Measurements from ENCODE around the gene ATP2B2.
"Not testable (repeated sequence)": the region's sequence is repeated elsewhere in the genome, so short reads cannot be mapped to it uniquely, and the experiment has no call there.

ATP2B2 gene

DNA sequence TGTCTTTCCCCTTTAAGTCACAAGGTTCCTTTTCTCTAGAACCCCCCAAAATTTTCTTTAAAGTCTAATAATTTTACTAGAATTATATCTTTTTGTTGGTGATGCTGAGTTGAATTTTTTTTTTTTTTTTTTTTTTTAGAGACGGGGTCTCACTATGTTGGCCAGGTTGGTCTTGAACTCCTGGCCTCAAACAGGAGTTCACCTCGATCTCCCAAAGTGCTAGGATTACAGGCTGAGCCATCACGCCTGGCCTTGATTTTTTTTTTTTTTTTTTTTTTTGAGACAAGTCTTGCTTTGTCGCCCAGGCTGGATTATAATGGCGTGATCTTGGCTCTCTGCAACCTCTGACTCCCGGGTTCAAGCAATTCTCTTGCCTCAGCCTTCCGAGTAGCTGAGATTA is 196.7 kb downstream of the ATP2B2 start:
- no peak for DNase-seq (ENCODE audit: low read depth in 1 of 2, low spot score in 1 of 2)

DNA sequence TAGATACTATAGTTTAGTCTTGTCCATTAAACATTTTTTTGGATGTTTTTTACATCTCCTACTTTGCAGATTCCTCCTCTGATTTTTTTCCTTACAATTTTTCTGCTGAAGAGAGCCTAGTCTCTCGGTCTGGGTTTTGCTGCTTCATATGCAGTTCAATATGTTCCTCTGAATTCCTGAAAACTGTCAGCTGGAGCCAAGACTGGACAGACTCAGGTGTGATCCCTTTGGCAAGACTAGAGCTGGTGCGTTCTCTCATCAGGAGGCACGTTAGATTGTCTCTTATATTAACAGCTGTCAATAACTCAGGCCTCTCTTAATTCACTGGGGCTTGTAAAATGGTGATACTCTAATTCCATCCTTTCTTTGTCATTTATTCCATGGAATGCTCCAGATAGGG is 199.2 kb downstream of the ATP2B2 start:
- DNase-seq (ENCODE audit: low read depth in 1 of 2, low spot score in 1 of 2) = no peak

- no peak for DNase-seq (ENCODE audit: low read depth in 1 of 2, low spot score in 1 of 2)
These were observed 200.0 kb downstream of the ATP2B2 start for GRCh38 chr3:10305331-10305902.

DNA sequence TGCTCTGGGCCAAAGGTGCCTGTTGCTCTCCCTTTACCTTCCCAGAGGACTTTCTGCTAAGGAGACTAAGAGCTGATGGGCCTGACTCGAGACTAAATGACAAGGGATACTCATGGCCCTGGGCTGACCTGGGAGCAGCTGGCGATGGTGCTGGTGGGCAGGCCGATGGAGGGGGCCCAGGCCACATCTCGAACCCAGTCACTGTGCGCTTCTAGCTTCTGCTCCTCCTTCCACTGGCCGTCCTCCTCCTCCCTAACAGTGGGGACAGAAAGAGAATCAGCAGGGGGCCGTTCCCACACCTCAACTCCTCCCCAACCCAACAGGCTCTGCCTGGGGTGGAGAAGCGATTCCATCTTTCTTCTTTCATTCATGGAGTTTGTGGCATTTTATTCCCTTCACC is 200.5 kb downstream of the ATP2B2 start:
- no peak for DNase-seq (ENCODE audit: low read depth in 1 of 2, low spot score in 1 of 2)

DNA sequence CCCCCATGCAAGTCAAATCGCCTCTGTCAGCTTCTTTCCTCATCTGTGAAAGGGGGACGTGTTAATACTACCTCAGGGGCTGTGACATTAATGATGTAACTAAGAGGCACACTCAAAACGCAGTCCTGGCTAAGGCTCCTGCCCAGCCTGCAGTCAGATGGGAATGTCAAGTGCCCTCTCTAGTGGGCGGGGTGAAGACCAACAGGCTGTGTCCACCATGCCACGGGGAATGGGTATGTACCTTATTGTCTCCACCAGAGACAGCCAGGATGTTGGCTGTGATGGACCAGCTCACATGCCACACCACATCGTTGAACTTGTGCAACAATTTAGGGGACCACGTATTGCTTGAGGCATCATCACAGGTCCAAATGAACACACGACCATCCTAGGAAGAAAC is 201.6 kb downstream of the ATP2B2 start:
- no peak for DNase-seq (ENCODE audit: low read depth in 1 of 2, low spot score in 1 of 2)

DNA sequence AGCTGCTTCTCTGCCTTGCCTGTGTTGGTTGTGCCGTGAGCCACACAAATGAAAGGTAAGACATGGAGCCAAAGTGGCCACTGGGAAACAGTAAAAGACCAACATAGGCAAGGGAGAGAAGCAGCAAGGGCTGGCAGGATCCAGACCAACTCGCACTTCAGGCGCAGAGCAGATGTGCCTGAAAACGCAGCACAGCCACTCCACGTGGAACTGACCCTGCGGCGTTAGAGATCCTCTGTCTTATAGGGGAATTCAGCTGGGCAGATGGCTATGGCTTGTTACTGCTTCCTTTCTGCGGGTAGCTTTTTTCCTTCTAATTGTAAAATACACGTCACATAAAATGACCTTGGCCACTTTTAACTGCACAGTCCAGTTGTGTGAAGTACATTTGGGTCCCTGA is 202.3 kb downstream of the ATP2B2 start:
- DNase-seq (ENCODE audit: low read depth in 1 of 2, low spot score in 1 of 2) = no peak

DNA sequence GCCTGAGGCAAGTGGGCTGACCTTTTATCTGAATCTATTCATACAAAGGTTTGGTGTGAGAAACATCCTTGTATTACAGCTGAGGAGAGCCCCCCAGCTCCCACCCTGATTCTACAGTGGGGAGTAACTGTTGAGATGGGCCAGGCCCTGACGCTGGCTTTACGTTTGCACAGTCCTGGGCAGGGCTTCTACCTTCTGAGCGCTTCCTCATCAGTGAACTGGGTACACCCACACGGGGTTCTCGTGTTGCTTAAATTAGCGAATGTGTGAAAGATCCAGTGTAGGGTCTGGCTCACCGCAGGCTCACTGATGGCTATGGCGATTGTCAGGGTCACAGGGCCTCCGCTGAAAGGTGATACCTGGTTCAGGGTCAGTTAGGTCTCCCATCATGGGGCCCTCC is 205.3 kb downstream of the ATP2B2 start:
- DNase-seq (ENCODE audit: low read depth in 1 of 2, low spot score in 1 of 2) = no peak

- no peak for DNase-seq (ENCODE audit: low read depth in 1 of 2, low spot score in 1 of 2)
These were observed 205.7 kb downstream of the ATP2B2 start for GRCh38 chr3:10299679-10300078.

DNA sequence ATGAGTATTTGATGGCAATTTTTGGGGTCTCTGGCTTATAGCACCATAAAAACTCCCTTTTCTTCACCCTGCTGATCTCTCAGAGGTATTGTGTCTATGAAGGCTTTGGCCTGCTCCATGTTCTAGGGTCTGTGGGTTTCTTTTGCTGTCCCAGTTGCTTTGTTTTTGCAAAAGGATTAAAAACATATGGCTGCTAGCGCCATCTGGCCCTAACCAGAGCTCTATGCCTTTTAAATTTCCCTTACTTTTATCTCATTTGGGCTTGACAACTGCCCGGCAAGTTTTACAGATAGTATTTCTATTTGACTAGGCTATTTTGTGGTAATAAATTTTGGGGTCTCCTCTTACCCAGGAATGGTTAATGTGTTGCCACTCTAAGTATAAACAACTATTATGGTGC is 206.2 kb downstream of the ATP2B2 start:
- DNase-seq (ENCODE audit: low read depth in 1 of 2, low spot score in 1 of 2) = no peak

DNA sequence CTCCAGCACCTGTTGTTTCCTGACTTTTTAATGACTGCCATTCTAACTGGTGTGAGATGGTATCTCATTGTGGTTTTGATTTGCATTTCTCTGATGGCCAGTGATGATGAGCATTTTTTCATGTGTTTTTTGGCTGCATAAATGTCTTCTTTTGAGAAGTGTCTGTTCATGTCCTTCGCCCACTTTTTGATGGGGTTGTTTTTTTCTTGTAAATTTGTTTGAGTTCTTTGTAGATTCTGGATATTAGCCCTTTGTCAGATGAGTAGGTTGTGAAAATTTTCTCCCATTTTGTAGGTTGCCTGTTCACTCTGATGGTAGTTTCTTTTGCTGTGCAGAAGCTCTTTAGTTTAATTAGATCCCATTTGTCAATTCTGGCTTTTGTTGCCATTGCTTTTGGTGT is 207.3 kb downstream of the ATP2B2 start:
- not testable (repeated sequence) for DNase-seq (ENCODE audit: low read depth in 1 of 2, low spot score in 1 of 2)

- no peak for DNase-seq (ENCODE audit: low read depth in 1 of 2, low spot score in 1 of 2)
These were observed 211.3 kb downstream of the ATP2B2 start for GRCh38 chr3:10294030-10294586.

DNA sequence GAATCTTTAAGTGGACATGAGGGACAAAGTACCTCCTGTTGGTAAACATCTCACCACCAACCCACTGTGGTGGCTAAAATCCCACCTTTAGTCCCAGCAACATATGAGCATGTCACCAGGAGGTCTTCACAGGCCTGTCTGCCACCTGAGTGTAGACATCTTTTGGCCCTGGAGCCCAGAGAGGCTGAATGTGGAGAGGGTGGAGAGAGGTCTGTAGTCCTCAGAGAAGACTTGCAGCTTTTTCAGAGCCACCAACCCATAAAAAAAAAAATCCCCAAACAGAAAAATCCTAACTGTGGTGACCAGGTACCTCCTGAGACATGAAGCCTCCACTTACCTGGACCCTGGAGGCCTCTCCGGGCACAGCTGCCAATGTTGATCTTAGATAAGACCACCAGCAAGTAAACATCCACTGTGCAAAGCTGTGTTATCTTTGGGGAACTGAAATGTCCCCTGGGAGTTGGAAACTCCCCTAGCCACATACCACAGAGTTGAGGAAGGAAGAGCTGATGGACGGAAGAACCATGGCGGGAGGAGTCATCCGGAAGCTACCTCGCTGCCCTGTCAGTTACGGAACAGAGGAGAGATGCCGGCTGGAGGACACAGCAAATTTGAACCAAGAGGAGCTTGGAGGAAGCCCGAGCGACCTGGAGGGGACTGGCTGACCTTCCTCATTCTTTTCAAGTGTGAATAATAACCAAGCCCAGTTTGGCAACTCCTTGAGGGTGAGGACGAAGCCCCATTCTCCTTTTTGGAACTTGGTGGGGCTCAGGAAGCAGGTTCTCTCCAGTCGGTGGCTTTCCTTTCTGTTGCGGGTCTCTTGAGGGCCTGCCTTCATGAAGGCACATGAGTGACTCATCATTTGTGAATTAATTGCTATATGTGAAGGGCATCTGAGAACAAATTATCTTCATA is 212.6 kb downstream of the ATP2B2 start, which contains the start of gene GHRL:
GHRL (minus strand) TSS at position 443 of the 915 bp plus-strand sequence. CDS start 2,767 bp downstream, outside the sequence.
- DNase-seq (ENCODE audit: low read depth in 1 of 2, low spot score in 1 of 2) = no peak

DNA sequence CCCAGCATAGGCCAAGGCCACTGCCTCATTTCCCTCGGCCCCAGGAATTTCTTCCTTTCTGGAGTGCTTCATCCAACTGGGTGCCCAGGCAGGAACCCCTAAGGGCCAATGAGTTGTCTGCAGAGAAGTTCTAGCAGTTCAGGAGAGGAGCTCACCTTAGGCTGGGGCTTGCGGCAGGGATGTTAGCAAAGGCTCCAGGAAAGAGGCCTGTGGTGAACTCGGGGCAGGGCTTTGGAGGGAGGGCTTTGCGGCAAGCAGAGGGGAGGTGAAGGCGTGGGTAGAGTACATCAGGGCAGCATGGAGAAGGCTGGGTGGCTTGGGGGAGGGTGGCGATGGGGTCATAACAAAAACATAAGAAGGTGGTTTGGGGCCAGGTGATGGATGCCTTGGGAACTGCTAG is 213.7 kb downstream of the ATP2B2 start:
- no peak for DNase-seq (ENCODE audit: low read depth in 1 of 2, low spot score in 1 of 2)

GRCh38 chr3:10290481-10291176 is 214.8 kb downstream of the ATP2B2 start:
- DNase-seq (ENCODE audit: low read depth in 1 of 2, low spot score in 1 of 2) = no peak

DNA sequence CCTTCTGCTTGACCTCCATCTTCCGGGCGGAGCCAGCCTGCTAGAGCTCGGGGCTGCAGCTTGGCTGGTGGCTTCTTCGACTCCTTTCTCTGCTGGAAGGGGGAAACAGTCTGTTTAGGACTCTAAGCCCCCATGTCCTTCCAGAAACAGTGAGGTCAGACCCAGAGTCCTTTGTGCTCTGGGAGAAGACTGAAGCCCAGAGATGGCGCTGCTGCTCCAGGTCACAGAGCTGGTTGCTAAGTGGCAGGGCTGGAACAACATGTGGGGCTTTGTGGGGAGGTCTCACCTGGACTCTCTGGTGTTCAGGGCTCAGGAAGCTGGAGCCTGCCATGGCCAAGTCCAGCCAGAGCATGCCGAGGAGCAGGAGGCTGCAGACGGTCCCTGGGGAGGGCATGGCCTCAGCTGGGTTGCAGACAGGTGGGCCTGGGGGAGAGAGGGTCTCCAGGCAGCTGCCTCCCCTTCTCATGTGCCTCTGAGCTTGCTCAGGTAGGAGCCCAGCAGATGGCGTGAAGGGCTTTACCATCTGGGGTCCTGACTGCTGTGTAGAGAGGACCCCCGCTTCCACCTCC is 215.5 kb downstream of the ATP2B2 start:
- no peak for DNase-seq (ENCODE audit: low read depth in 1 of 2, low spot score in 1 of 2)

DNA sequence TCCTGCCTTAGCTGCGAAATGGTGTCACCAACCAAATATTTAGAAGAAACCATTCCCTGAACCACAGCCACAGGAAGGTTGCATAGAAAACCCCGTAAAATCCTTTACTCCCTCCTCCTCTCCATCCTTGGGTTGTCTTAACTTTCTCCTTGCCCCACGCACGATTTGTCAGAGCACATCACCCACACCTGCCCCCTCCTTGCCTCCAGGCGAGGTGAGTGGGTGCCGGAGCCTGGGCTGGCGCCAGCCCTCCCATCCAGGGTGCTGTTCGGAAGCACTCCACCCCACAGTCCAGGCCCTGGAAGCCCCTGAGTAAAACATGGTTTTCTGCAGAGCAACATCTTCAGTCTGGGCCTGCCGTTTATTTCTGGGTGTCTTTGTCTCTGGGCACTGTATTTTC is 216.3 kb downstream of the ATP2B2 start:
- no peak for DNase-seq (ENCODE audit: low read depth in 1 of 2, low spot score in 1 of 2)

- no peak for DNase-seq (ENCODE audit: low read depth in 1 of 2, low spot score in 1 of 2)
These were observed 216.8 kb downstream of the ATP2B2 start for GRCh38 chr3:10288575-10288960.

- no peak for DNase-seq (ENCODE audit: low read depth in 1 of 2, low spot score in 1 of 2)
These were observed 217.3 kb downstream of the ATP2B2 start for GRCh38 chr3:10287936-10288574.

GRCh38 chr3:10286596-10287295 is 218.6 kb downstream of the ATP2B2 start:
- no peak for DNase-seq (ENCODE audit: low read depth in 1 of 2, low spot score in 1 of 2)

DNA sequence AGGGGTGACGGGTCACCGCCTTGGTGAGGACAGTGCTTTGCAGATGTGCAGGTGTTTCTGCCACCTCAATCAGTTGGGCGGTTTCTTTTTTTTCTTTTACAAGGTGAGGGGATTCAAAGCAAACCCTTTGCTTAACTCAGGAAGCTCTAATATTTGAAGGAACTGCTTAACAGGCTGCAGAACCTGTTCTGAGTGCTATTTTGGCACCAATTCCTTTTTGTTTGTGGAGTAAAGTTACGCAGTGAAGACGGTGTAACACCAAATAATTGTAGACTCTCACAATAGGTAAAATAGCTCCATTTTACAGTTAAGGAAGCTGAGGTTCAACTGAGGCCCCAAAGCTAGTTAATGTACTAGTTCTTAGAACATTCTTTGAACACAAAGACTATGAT is 219.3 kb downstream of the ATP2B2 start:
- DNase-seq (ENCODE audit: low read depth in 1 of 2, low spot score in 1 of 2) = no peak

All from activated T-helper 1 cell treated with anti-CD3 and anti-CD28 coated beads, Interleukin-2, amount 50 U/mL, for 16 hours (primary cell).